ENCODE data around the gene TLCD2.
"Not testable (repeated sequence)": the region's sequence is repeated elsewhere in the genome, so short reads cannot be mapped to it uniquely, and the experiment has no call there.

TLCD2 gene

GRCh38 chr17:1709971-1710806 is at the start of gene TLCD2:
TSS of gene TLCD2 (minus strand) at chr17:1710377. CDS start at chr17:1710242, 135 bp downstream.
- no peak for DNase-seq

GRCh38 chr17:1759529-1759928 is 49.4 kb upstream of the TLCD2 start:
- no peak for DNase-seq

GRCh38 chr17:1758807-1759206 is 48.6 kb upstream of the TLCD2 start:
- DNase-seq, result no peak

- no peak for DNase-seq
Observed at GRCh38 chr17:1755827-1756262, 45.7 kb upstream of the TLCD2 start.

GRCh38 chr17:1755252-1755826 is 45.2 kb upstream of the TLCD2 start:
- DNase-seq, result no peak

- no peak for DNase-seq
Observed at GRCh38 chr17:1754430-1755112, 44.4 kb upstream of the TLCD2 start.

- no peak for DNase-seq
Observed at GRCh38 chr17:1753767-1754429, 43.7 kb upstream of the TLCD2 start.

- no peak for DNase-seq
Observed at GRCh38 chr17:1752425-1753262, 42.5 kb upstream of the TLCD2 start.

GRCh38 chr17:1750628-1751027 is 40.5 kb upstream of the TLCD2 start:
- DNase-seq, result no peak

GRCh38 chr17:1746975-1747543 is 36.9 kb upstream of the TLCD2 start:
- no peak for DNase-seq

- no peak for DNase-seq
Observed at GRCh38 chr17:1745513-1746020, 35.4 kb upstream of the TLCD2 start.

- DNase-seq, result no peak
Observed at GRCh38 chr17:1744551-1745512, 34.7 kb upstream of the TLCD2 start.

GRCh38 chr17:1743088-1743439 is 32.9 kb upstream of the TLCD2 start:
- no peak for DNase-seq

GRCh38 chr17:1742371-1743087 is 32.4 kb upstream of the TLCD2 start, which contains the start of gene SERPINF2:
TSS of gene SERPINF2 (plus strand) at chr17:1742871. CDS start at chr17:1744996, 2,125 bp downstream.
- DNase-seq, result no peak

GRCh38 chr17:1741899-1742298 is 31.7 kb upstream of the TLCD2 start:
- DNase-seq, result not testable (repeated sequence)

- no peak for DNase-seq
Observed at GRCh38 chr17:1737531-1738291, 27.5 kb upstream of the TLCD2 start.

GRCh38 chr17:1736348-1737281 is 26.4 kb upstream of the TLCD2 start:
- no peak for DNase-seq

- no peak for DNase-seq
Observed at GRCh38 chr17:1735834-1736347, 25.7 kb upstream of the TLCD2 start.
